PC-3 (cell line): ENCODE data around the gene S100PBP. TPM values are rescaled to one million over a fixed set of nuclear protein-coding genes. Genes with fewer than 3 reads are reported as not detected.

Experiments used
- ATAC-seq: fragments of 200-7000 bp; cut with Tn5 transposase; 2 replicates; pipeline ENCODE4 v1.9.1; 2020; ENCODE audit warnings: mild to moderate bottlenecking, moderate library complexity
- BruUV-seq: library from RNA; stranded (reverse); fragments of 400-500 nt; replicated peaks from 2 replicates; lab custom pipeline; 2021; lab: Mats Ljungman, UMichigan
- CTCF ChIA-PET: fragments of 300-600 bp; sonication (Branson Sonifier 250); formaldehyde crosslinking; loops from one replicate; lab custom pipeline; 2022; ENCODE audit warnings: antibody characterized with exemption; lab: Charles Lee
- POLR2A ChIA-PET: fragments of 300-600 bp; sonication (Branson Sonifier 250); formaldehyde crosslinking; loops from one replicate; lab custom pipeline; 2022; ENCODE audit warnings: antibody characterized with exemption; ENCODE audit not compliant: unreplicated experiment; lab: Charles Lee
- DNase-seq: peaks from one replicate; pipeline ENCODE4 v3.0.0-alpha.2; 2015
- H2AFZ ChIP-seq: fragments of 300-600 bp; sonication (generic); 2 replicates; pipeline ENCODE4 v1.6.0; 2016; ENCODE audit warnings: antibody characterized with exemption, low read length
- H3F3A ChIP-seq: fragments of 300-600 bp; sonication (generic); one replicate; pipeline ENCODE4 v1.6.0; 2017; ENCODE audit warnings: antibody characterized with exemption, low read length, control low read depth, mild to moderate bottlenecking; ENCODE audit not compliant: unreplicated experiment
- H3K27ac ChIP-seq: fragments of 300-600 bp; sonication (generic); 2 replicates; pipeline ENCODE4 v1.5.1; 2016; ENCODE audit warnings: mild to moderate bottlenecking, low read length
- H3K27me3 ChIP-seq: fragments of 300-600 bp; sonication (generic); 2 replicates; pipeline ENCODE4 v1.6.1; 2016; ENCODE audit warnings: low read length, mixed read lengths
- H3K36me3 ChIP-seq: fragments of 300-600 bp; sonication (generic); 2 replicates; pipeline ENCODE4 v1.6.1; 2016; ENCODE audit warnings: low read depth, mixed run types, low read length, mixed read lengths
- H3K4me1 ChIP-seq: fragments of 300-600 bp; sonication (generic); 2 replicates; pipeline ENCODE4 v1.5.1; 2016; ENCODE audit warnings: low read length; ENCODE audit not compliant: insufficient read depth
- H3K4me2 ChIP-seq: fragments of 300-600 bp; sonication (generic); 2 replicates; pipeline ENCODE4 v1.6.0; 2016; ENCODE audit warnings: low read length
- H3K4me3 ChIP-seq: fragments of 300-600 bp; sonication (generic); 2 replicates; pipeline ENCODE4 v1.5.1; 2016; ENCODE audit warnings: mild to moderate bottlenecking, low read length, mixed read lengths
- H3K79me2 ChIP-seq: fragments of 300-600 bp; sonication (generic); 2 replicates; pipeline ENCODE4 v1.6.1; 2017; ENCODE audit warnings: low read length, mixed read lengths
- H3K9ac ChIP-seq: fragments of 300-600 bp; sonication (generic); 2 replicates; pipeline ENCODE4 v1.6.0; 2016; ENCODE audit warnings: mild to moderate bottlenecking, low read length
- H3K9me2 ChIP-seq: fragments of 300-600 bp; sonication (generic); replicated peaks from 2 replicates; pipeline ENCODE4 v1.6.1; 2016; ENCODE audit warnings: mixed run types, low read length, mixed read lengths
- H3K9me3 ChIP-seq: fragments of 300-600 bp; sonication (generic); 2 replicates; pipeline ENCODE4 v1.6.1; 2016; ENCODE audit warnings: low read length, mixed read lengths
- H4K20me1 ChIP-seq: fragments of 300-600 bp; sonication (generic); 2 replicates; pipeline ENCODE4 v1.6.1; 2016; ENCODE audit warnings: low read length, mixed read lengths
- CTCF ChIP-seq: fragments of 300-600 bp; sonication (generic); conservative IDR thresholded peaks from 2 replicates; pipeline ENCODE4 v1.5.1; 2017; ENCODE audit warnings: antibody characterized with exemption, low read depth, mild to moderate bottlenecking, low read length
- EZH2 ChIP-seq: fragments of 300-600 bp; sonication (generic); IDR thresholded peaks from one replicate; pipeline ENCODE4 v1.6.1; 2017; ENCODE audit warnings: antibody characterized with exemption, mild to moderate bottlenecking, low read length; ENCODE audit not compliant: unreplicated experiment
- EZH2phosphoT487 ChIP-seq: fragments of 300-600 bp; sonication (generic); IDR thresholded peaks from 2 replicates; pipeline ENCODE4 v1.6.1; 2018; ENCODE audit warnings: mild to moderate bottlenecking, antibody characterized with exemption, low read length, borderline replicate concordance
- intact Hi-C: fragments of 100-400 bp; cut with micrococcal nuclease; formaldehyde crosslinking; loops from 2 replicates; pipeline ENCODE4 v1.9.0; 2023
- total RNA-seq: library from RNA; depleted of rRNA; stranded (reverse); fragments of >200 nt; gene quantifications from 2 replicates; pipeline ENCODE4 v1.2.3, GENCODE V29; 2014

S100PBP gene
- total RNA-seq, 1 experiment from 2014 or later, result 13.2 TPM

- H3K36me3 ChIP-seq, result peaks cover 48% of the 10 kb centered on the region
- TF ChIP-seq EZH2 (no peak), CTCF (no peak), EZH2phosphoT487 (no peak)
- DNase-seq (no peak), ATAC-seq (no peak)
- no TSS peak for BruUV-seq
- no peaks in the 10 kb centered on the region for H3F3A ChIP-seq
- no peak overlapping the region for H3K9ac ChIP-seq
- H3K27ac ChIP-seq, result no peak overlapping the region
- peaks cover 33% of the 10 kb centered on the region for H3K79me2 ChIP-seq
- H4K20me1 ChIP-seq, result no peaks in the 10 kb centered on the region
- H3K27me3 ChIP-seq, result no peaks in the 10 kb centered on the region
- no peak overlapping the region for H3K4me3 ChIP-seq
- peaks cover 7% of the 10 kb centered on the region; the same call in 1 of the 2 replicates for H3K4me1 ChIP-seq
- no peaks in the 10 kb centered on the region for H3K9me2 ChIP-seq
- intact Hi-C loops, result no loop called here
- CTCF ChIA-PET, result no interaction called here
- no peak overlapping the region for H2AFZ ChIP-seq
- POLR2A ChIA-PET, result no interaction called here
- H3K9me3 ChIP-seq, result no peaks in the 10 kb centered on the region
- no peak overlapping the region for H3K4me2 ChIP-seq
These were observed 10.4 kb upstream of the S100PBP start for GRCh38 chr1:32806910-32807523.

- CTCF ChIA-PET, result no interaction called here
- no peaks in the 10 kb centered on the region for H4K20me1 ChIP-seq
These were observed 8.9 kb upstream of the S100PBP start for GRCh38 chr1:32808580-32808979.

More at GRCh38 chr1:32808580-32808979, 8.9 kb upstream of the S100PBP start:
- Histone ChIP-seq H3K9ac (no peak overlapping the region), H3K27ac (no peak overlapping the region), H3K79me2 (peaks cover 46% of the 10 kb centered on the region), H3K27me3 (no peaks in the 10 kb centered on the region), H3K9me3 (no peaks in the 10 kb centered on the region), H3K9me2 (no peaks in the 10 kb centered on the region), H3K4me3 (no peak overlapping the region), H3F3A (no peaks in the 10 kb centered on the region), H3K4me2 (no peak overlapping the region), H2AFZ (no peak overlapping the region), H3K36me3 (peaks cover 40% of the 10 kb centered on the region), H3K4me1 (no peaks in the 10 kb centered on the region)
- POLR2A ChIA-PET, result no interaction called here
- no peak for TF ChIP-seq CTCF
- no peak for TF ChIP-seq EZH2
- no peak for TF ChIP-seq EZH2phosphoT487
- no peak for DNase-seq
- intact Hi-C loops, result no loop called here
- BruUV-seq, result no TSS peak
- no peak for ATAC-seq
